HG03565 (cell line): ENCODE data around the gene PCDHGA5.
"Not testable (repeated sequence)": the region's sequence is repeated elsewhere in the genome, so short reads cannot be mapped to it uniquely, and the experiment has no call there.

Experiments
- ATAC-seq: cut with Tn5 transposase; IDR thresholded peaks from one replicate; pipeline ENCODE4 v1.9.1; 2021; ENCODE audit warnings: mild to moderate bottlenecking, moderate library complexity; ENCODE audit not compliant: unreplicated experiment

Gene PCDHGA5

DNA sequence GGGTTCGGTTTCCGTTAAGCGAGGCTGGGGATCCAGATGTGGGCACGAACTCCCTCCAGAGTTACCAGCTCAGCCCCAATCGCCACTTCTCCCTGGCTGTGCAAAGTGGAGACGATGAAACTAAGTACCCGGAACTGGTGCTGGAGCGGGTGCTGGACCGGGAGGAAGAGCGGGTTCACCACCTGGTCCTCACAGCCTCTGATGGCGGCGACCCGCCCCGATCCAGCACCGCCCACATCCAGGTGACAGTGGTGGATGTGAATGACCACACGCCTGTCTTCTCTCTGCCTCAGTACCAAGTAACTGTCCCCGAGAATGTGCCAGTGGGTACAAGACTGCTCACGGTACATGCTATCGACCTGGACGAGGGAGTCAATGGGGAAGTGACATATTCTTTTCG, 19.4 kb downstream of the PCDHGA5 start:
- ATAC-seq = no peak

- no peak for ATAC-seq
Observed at GRCh38 chr5:141384471-141385267, 20.7 kb downstream of the PCDHGA5 start.

- not testable (repeated sequence) for ATAC-seq
Observed at GRCh38 chr5:141387557-141388311, 23.8 kb downstream of the PCDHGA5 start, which contains the start of gene PCDHGB4. Gene PCDHGB4 (plus strand): TSS chr5:141387698. CDS start chr5:141387885, 187 bp downstream.

GRCh38 chr5:141388661-141389060, 24.7 kb downstream of the PCDHGA5 start:
- no peak for ATAC-seq

DNA sequence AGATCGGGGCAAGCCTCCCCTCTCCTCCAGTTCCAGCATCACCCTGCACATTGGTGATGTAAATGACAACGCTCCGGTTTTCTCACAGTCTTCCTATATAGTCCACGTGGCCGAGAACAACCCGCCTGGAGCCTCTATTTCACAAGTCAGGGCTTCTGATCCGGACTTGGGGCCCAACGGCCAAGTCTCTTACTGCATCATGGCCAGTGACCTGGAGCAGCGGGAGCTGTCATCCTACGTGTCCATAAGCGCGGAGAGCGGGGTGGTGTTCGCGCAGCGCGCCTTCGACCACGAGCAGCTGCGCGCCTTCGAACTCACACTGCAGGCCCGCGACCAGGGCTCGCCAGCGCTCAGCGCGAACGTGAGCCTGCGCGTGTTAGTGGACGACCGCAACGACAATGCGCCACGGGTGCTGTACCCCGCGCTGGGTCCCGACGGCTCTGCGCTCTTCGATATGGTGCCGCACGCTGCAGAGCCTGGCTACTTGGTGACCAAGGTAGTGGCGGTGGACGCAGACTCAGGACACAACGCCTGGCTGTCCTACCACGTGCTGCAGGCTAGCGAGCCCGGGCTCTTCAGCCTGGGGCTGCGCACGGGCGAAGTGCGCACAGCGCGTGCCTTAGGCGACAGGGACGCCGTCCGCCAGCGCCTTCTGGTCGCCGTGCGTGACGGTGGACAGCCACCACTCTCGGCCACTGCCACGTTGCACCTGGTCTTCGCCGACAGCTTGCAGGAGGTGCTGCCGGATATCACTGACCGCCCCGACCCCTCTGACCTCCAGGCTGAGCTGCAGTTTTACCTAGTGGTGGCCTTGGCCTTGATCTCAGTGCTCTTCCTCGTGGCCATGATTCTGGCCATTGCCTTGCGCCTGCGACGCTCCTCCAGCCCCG, 25.4 kb downstream of the PCDHGA5 start:
- no peak for ATAC-seq

GRCh38 chr5:141392429-141393198, 28.7 kb downstream of the PCDHGA5 start, which contains the start of gene PCDHGA8:
Gene PCDHGA8 (plus strand): TSS chr5:141392633. CDS start chr5:141392814, 181 bp downstream.
- ATAC-seq = no peak

DNA sequence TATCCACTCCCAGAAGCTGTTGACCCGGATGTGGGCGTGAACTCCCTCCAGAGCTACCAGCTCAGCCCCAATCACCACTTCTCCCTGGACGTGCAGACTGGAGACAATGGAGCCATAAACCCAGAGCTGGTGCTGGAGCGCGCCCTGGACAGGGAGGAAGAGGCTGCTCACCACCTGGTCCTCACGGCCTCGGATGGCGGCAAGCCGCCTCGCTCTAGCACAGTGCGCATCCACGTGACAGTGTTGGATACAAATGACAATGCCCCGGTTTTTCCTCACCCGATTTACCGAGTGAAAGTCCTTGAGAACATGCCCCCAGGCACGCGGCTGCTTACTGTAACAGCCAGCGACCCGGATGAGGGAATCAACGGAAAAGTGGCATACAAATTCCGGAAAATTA, 29.3 kb downstream of the PCDHGA5 start:
- ATAC-seq = no peak

GRCh38 chr5:141394401-141395187, 30.6 kb downstream of the PCDHGA5 start:
- not testable (repeated sequence) for ATAC-seq

DNA sequence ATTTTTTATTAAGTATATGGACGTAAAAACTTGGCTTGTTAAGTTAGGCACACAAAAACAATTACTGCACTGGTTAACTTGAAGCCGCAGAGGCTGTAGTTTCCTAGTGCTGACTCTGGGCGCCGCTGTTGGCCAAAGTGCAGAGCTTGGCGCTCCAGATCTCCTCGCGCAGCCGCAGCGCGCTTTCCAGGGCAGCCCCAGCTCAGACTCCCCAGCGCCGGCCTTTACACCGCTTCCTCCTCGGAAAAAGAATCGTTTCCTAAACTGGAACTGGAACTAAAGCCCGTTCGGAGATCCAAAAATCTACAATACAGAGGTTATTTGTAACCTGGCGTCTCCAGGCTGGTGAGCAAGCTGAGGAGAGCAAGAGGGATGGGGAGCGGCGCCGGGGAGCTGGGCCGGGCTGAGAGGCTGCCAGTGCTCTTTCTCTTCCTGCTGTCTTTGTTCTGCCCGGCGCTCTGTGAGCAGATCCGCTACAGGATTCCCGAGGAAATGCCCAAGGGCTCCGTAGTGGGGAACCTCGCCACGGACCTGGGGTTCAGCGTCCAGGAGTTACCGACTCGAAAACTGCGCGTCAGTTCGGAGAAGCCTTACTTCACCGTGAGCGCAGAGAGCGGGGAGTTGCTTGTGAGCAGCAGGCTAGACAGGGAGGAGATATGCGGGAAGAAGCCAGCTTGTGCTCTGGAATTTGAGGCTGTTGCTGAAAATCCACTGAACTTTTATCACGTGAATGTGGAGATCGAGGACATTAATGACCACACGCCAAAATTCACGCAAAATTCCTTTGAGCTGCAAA, 34.0 kb downstream of the PCDHGA5 start, which contains the start of gene PCDHGB5:
TSS of gene PCDHGB5 (plus strand) at position 192 of the 796 bp plus-strand sequence. CDS start at position 373, 181 bp downstream.
- peak; percentile 90 for ATAC-seq

GRCh38 chr5:141398608-141399007, 34.6 kb downstream of the PCDHGA5 start:
- ATAC-seq = no peak

GRCh38 chr5:141399555-141400258, 35.7 kb downstream of the PCDHGA5 start:
- no peak for ATAC-seq

DNA sequence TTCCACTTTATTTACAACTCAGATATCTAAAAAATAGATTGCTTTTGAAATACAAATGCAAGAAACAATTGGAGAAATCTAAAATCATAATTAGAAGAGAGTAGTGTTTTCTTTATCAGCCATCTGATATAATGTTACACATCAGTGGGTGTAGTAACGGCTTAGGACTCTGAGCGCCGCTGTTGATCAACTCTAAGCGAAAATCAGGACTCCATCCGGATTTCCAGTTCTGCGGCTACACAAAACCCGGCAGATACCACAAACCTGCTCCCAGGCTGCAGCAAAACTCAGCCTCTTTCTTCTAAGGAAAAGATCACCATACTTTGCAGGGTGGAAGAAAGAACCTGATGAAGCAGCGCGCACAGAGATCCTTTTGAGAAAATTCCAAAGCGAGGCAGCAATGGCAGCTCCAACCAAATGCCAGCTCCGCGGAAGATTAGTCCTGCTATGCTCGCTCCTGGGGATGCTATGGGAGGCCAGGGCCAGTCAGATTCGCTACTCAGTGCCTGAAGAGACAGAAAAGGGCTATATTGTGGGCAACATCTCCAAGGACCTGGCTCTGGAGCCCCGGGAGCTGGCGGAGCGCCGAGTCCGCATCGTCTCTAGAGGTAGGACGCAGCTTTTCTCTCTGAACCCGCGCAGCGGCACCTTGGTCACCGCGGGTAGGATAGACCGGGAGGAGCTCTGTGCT, 38.7 kb downstream of the PCDHGA5 start, which contains the start of gene PCDHGA9:
TSS of gene PCDHGA9 (plus strand) at position 226 of the 691 bp plus-strand sequence. CDS start at position 401, 175 bp downstream.
- ATAC-seq = no peak

DNA sequence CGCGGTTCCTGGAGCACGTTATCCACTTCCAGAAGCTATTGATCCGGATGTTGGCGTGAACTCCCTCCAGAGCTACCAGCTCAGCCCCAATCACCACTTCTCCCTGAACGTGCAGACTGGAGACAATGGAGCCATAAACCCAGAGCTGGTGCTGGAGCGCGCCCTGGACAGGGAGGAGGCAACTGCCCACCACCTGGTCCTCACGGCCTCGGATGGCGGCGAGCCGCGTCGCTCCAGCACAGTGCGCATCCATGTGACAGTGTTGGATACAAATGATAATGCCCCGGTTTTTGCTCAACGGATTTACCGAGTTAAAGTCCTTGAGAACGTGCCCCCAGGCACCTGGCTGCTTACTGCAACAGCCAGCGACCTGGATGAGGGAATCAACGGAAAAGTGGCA, 39.4 kb downstream of the PCDHGA5 start:
- ATAC-seq = no peak

GRCh38 chr5:141407790-141408505, 44.0 kb downstream of the PCDHGA5 start, which contains the start of gene PCDHGB6:
Gene PCDHGB6 (plus strand): TSS chr5:141408021. CDS start chr5:141408203, 182 bp downstream.
- not testable (repeated sequence) for ATAC-seq

GRCh38 chr5:141409598-141410306, 45.8 kb downstream of the PCDHGA5 start:
- ATAC-seq = no peak

DNA sequence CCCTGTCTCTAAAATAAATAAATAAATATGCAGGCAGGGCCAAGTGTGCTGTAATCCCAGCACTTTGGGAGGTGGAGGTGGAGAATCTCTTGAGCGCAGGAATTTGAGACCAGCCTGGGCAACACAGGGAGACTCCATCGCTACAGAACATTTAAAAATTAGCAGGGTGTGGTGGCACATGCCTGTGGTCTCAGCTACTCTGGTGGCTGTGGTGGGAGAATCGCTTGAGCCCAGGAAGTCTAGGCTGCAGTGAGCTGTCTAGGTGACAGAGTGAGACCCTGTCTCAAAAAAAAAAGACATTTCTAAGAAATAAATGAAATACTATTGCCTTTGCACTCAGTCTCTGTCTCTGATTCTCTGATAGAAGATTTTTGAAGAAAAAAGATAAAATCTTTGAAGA, 47.6 kb downstream of the PCDHGA5 start:
- no peak for ATAC-seq
